HG03060 (cell line): ENCODE data around the gene PTPRN2.

Source experiments
- ATAC-seq: cut with Tn5 transposase; IDR thresholded peaks from one replicate; pipeline ENCODE4 v1.9.1; 2021; ENCODE audit warnings: low read depth, moderate number of reproducible peaks; ENCODE audit not compliant: unreplicated experiment

Gene PTPRN2

GRCh38 chr7:157653827-157654207 is 933.8 kb downstream of the PTPRN2 start:
- no peak for ATAC-seq

- ATAC-seq: no peak
These were observed 934.4 kb downstream of the PTPRN2 start for GRCh38 chr7:157652954-157653826.

GRCh38 chr7:157652161-157652953 is 935.3 kb downstream of the PTPRN2 start:
- ATAC-seq: no peak

GRCh38 chr7:157651366-157652160 is 936.1 kb downstream of the PTPRN2 start:
- ATAC-seq: no peak

- ATAC-seq: no peak
These were observed 936.8 kb downstream of the PTPRN2 start for GRCh38 chr7:157650801-157651200.

GRCh38 chr7:157650131-157650631 is 937.4 kb downstream of the PTPRN2 start:
- no peak for ATAC-seq

GRCh38 chr7:157646551-157646950 is 941.1 kb downstream of the PTPRN2 start:
- no peak for ATAC-seq

GRCh38 chr7:157645539-157645938 is 942.1 kb downstream of the PTPRN2 start:
- no peak for ATAC-seq

GRCh38 chr7:157644946-157645345 is 942.7 kb downstream of the PTPRN2 start:
- ATAC-seq: no peak

- no peak for ATAC-seq
These were observed 944.1 kb downstream of the PTPRN2 start for GRCh38 chr7:157643525-157643970.

GRCh38 chr7:157641866-157642265 is 945.8 kb downstream of the PTPRN2 start:
- no peak for ATAC-seq

- ATAC-seq: no peak
These were observed 947.5 kb downstream of the PTPRN2 start for GRCh38 chr7:157640144-157640543.

- ATAC-seq: no peak
These were observed 949.1 kb downstream of the PTPRN2 start for GRCh38 chr7:157638563-157638962.

GRCh38 chr7:157637216-157637949 is 950.2 kb downstream of the PTPRN2 start:
- ATAC-seq: no peak

- ATAC-seq: no peak
These were observed 952.0 kb downstream of the PTPRN2 start for GRCh38 chr7:157635669-157636068.

- ATAC-seq: no peak
These were observed 952.5 kb downstream of the PTPRN2 start for GRCh38 chr7:157635148-157635500.

GRCh38 chr7:157634401-157635147 is 953.0 kb downstream of the PTPRN2 start:
- no peak for ATAC-seq

GRCh38 chr7:157633465-157634185 is 954.0 kb downstream of the PTPRN2 start:
- ATAC-seq: no peak
